HCT116 (cell line): Measurements from ENCODE around the gene NDUFS7. TPM values are rescaled to one million over a fixed set of nuclear protein-coding genes. Genes with fewer than 3 reads are reported as not detected.

Source experiments
- ATAC-seq: fragments of 200-7000 bp; cut with Tn5 transposase; 2 replicates; pipeline ENCODE4 v1.9.1; 2020; ENCODE audit warnings: mild to moderate bottlenecking, moderate library complexity
- BruUV-seq: library from RNA; stranded (reverse); fragments of 400-500 nt; replicated peaks from 2 replicates; lab custom pipeline; 2021; lab: Mats Ljungman, UMichigan
- CTCF ChIA-PET: fragments of 300-600 bp; sonication (Branson Sonifier 250); formaldehyde crosslinking; loops from one replicate; lab custom pipeline; 2021; ENCODE audit warnings: antibody characterized with exemption; lab: Charles Lee
- POLR2A ChIA-PET: fragments of 300-600, 350-600 bp; sonication (Branson Sonifier 250); formaldehyde crosslinking; loops from one replicate; lab custom pipeline; 2021; ENCODE audit warnings: antibody characterized with exemption; lab: Charles Lee
- RAD21 ChIA-PET, 2 experiments: fragments of 300-600 bp; sonication (Branson Sonifier 250); formaldehyde crosslinking; loops; one replicate each; lab custom pipeline; 2023; ENCODE audit warnings: low total read pairs in 2 of 2; ENCODE audit not compliant: uncharacterized antibody in 2 of 2, unreplicated experiment in 2 of 2, low non-redundant PET in 1 of 2; lab: Charles Lee
- DNase-seq: peaks from one replicate; pipeline ENCODE4 v3.0.0-alpha.2; 2010; ENCODE audit warnings: low read depth, low spot score
- H2AFZ ChIP-seq: fragments of 200-600 bp; shearing (Covaris generic), sonication (generic); 2 replicates; pipeline ENCODE4 v1.6.1; 2017; ENCODE audit warnings: low read depth, mixed run types, mixed read lengths, antibody characterized with exemption, low read length; ENCODE audit not compliant: poor library complexity, severe bottlenecking
- H3K27ac ChIP-seq: 2 replicates; pipeline ENCODE4 v1.5.1; 2012; ENCODE audit warnings: low read depth, low read length
- H3K27me3 ChIP-seq: fragments of 200-600 bp; sonication (generic); 2 replicates; pipeline ENCODE4 v1.6.1; 2016; ENCODE audit warnings: mixed run types, low read length, mixed read lengths; ENCODE audit not compliant: insufficient read depth
- H3K36me3 ChIP-seq, 2 experiments: fragments of 200-500 bp in 1 of 2; fragments of 200-600 bp in 1 of 2; sonication (Bioruptor generic) in 1 of 2; sonication (generic) in 1 of 2; 2 replicates each; pipeline versions ENCODE4 v1.5.1 to v1.6.1; 2014 to 2016; ENCODE audit warnings: low read length in 2 of 2, inconsistent platforms in 1 of 2, mixed read lengths in 1 of 2, mixed run types in 1 of 2; ENCODE audit not compliant: insufficient read depth in 2 of 2, control insufficient read depth in 1 of 2
- H3K4me1 ChIP-seq, 2 experiments: fragments of 200-600 bp in 1 of 2; sonication (generic) in 1 of 2; 2 replicates each; pipeline versions ENCODE4 v1.5.1 to v1.6.1; 2012 to 2017; ENCODE audit warnings: low read length in 2 of 2, inconsistent platforms in 1 of 2, mild to moderate bottlenecking in 1 of 2, mixed read lengths in 1 of 2, mixed run types in 1 of 2, moderate library complexity in 1 of 2; ENCODE audit not compliant: insufficient read depth in 2 of 2, control insufficient read depth in 1 of 2
- H3K4me2 ChIP-seq: fragments of 200-600 bp; sonication (generic); 2 replicates; pipeline ENCODE4 v1.6.1; 2017; ENCODE audit warnings: mixed run types, low read length, mixed read lengths
- H3K4me3 ChIP-seq, 2 experiments: fragments of 200-600 bp in 1 of 2; sonication (generic) in 1 of 2; replicated peaks in 1 of 2; 2 replicates each; pipeline ENCODE4 v1.5.1; 2011 to 2016; ENCODE audit warnings: low read length in 2 of 2, control low read depth in 1 of 2, low read depth in 1 of 2, mild to moderate bottlenecking in 1 of 2, mixed read lengths in 1 of 2, mixed run types in 1 of 2
- H3K79me2 ChIP-seq: fragments of 200-600 bp; sonication (generic); 2 replicates; pipeline ENCODE4 v1.6.1; 2017; ENCODE audit warnings: mild to moderate bottlenecking, mixed run types, low read length, moderate library complexity, mixed read lengths; ENCODE audit not compliant: insufficient read depth
- H3K9ac ChIP-seq: fragments of 200-600 bp; sonication (generic); 2 replicates; pipeline ENCODE4 v1.6.1; 2016; ENCODE audit warnings: low read length, mixed read lengths
- H3K9me2 ChIP-seq: fragments of 200-600 bp; sonication (generic), shearing (Covaris generic); 2 replicates; pipeline ENCODE4 v1.6.1; 2017; ENCODE audit warnings: mixed run types, mild to moderate bottlenecking, moderate library complexity; ENCODE audit not compliant: insufficient read depth
- H3K9me3 ChIP-seq, 2 experiments: fragments of 200-500 bp in 1 of 2; fragments of 200-600 bp in 1 of 2; sonication (Bioruptor generic) in 1 of 2; sonication (generic) in 1 of 2; 2 replicates each; pipeline ENCODE4 v1.6.1; 2014 to 2017; ENCODE audit warnings: low read length in 2 of 2, mixed read lengths in 2 of 2, inconsistent platforms in 1 of 2, low read depth in 1 of 2, mild to moderate bottlenecking in 1 of 2, mixed run types in 1 of 2, moderate library complexity in 1 of 2; ENCODE audit not compliant: control insufficient read depth in 1 of 2, insufficient read depth in 1 of 2
- H4K20me1 ChIP-seq: fragments of 200-600 bp; sonication (generic), shearing (Covaris generic); 2 replicates; pipeline ENCODE4 v1.6.1; 2017; ENCODE audit warnings: mixed run types, mild to moderate bottlenecking, moderate library complexity; ENCODE audit not compliant: insufficient read depth
- CBX3 ChIP-seq: IDR thresholded peaks from 2 replicates; pipeline ENCODE4 v1.6.1; 2012; ENCODE audit warnings: low read depth
- CEBPB ChIP-seq: IDR thresholded peaks from 2 replicates; pipeline ENCODE4 v1.6.1; 2012; ENCODE audit warnings: low read depth
- EGR1 ChIP-seq: IDR thresholded peaks from 2 replicates; pipeline ENCODE4 v1.6.1; 2012; ENCODE audit warnings: low read depth
- ELF1 ChIP-seq: IDR thresholded peaks from 2 replicates; pipeline ENCODE4 v1.6.1; 2012; ENCODE audit warnings: low read depth, borderline replicate concordance
- EZH2 ChIP-seq: fragments of 200-600 bp; sonication (generic); IDR thresholded peaks from 2 replicates; pipeline ENCODE4 v1.6.1; 2017; ENCODE audit warnings: antibody characterized with exemption, mixed run types
- EZH2phosphoT487 ChIP-seq: fragments of 200-600 bp; IDR thresholded peaks from 2 replicates; pipeline ENCODE4 v1.6.1; 2018; ENCODE audit warnings: antibody characterized with exemption, borderline replicate concordance
- FOSL1 ChIP-seq: IDR thresholded peaks from 2 replicates; pipeline ENCODE4 v1.6.1; 2012; ENCODE audit warnings: low read depth
- JUND ChIP-seq: IDR thresholded peaks from 2 replicates; pipeline ENCODE4 v1.6.1; 2012
- POLR2A ChIP-seq: IDR thresholded peaks from 2 replicates; pipeline ENCODE4 v1.7.0; 2011; ENCODE audit warnings: borderline replicate concordance; ENCODE audit not compliant: insufficient read depth, insufficient read length; ENCODE audit errors: extremely low read depth
- RAD21 ChIP-seq: IDR thresholded peaks from 2 replicates; pipeline ENCODE4 v1.6.1; 2012; ENCODE audit warnings: low read depth, mild to moderate bottlenecking
- SIN3A ChIP-seq: IDR thresholded peaks from 2 replicates; pipeline ENCODE4 v1.6.1; 2012; ENCODE audit warnings: low read depth
- SP1 ChIP-seq: IDR thresholded peaks from 2 replicates; pipeline ENCODE4 v1.6.1; 2012; ENCODE audit warnings: low read depth
- SRF ChIP-seq: IDR thresholded peaks from 2 replicates; pipeline ENCODE4 v1.6.1; 2012; ENCODE audit warnings: low read depth
- TCF7L2 ChIP-seq: IDR thresholded peaks from 2 replicates; pipeline ENCODE4 v1.7.0; 2011; ENCODE audit warnings: borderline replicate concordance, inconsistent platforms; ENCODE audit not compliant: insufficient read depth, insufficient read length; ENCODE audit errors: extremely low read depth
- ZFX ChIP-seq: fragments of 450-650 bp; IDR thresholded peaks from 2 replicates; pipeline ENCODE4 v1.6.1; 2017
- ZNF274 ChIP-seq: fragments of 200-500 bp; sonication (Bioruptor generic); IDR thresholded peaks from 2 replicates; pipeline ENCODE4 v1.6.1; 2014; ENCODE audit warnings: mild to moderate bottlenecking, low read depth, low read length, inconsistent platforms
- intact Hi-C: fragments of 100-400 bp; cut with micrococcal nuclease; formaldehyde crosslinking; loops from 2 replicates; pipeline ENCODE4 v1.10.0; 2022
- total RNA-seq: library from RNA; stranded (reverse); gene quantifications from one replicate; pipeline ENCODE4 v1.2.1, GENCODE V29; 2021; ENCODE audit not compliant: unreplicated experiment
- TF ChIP-seq, protein P1 (sequence below), 3 experiments: fragments of 200-600 bp in 1 of 3; sonication (generic) in 1 of 3; IDR thresholded peaks in 2 of 3; conservative IDR thresholded peaks in 1 of 3; 2 replicates each; pipeline ENCODE4 v1.5.1; 2012 to 2017; ENCODE audit warnings: low read depth in 2 of 3, low read length in 2 of 3, antibody characterized with exemption in 1 of 3, borderline replicate concordance in 1 of 3, control low read depth in 1 of 3, mild to moderate bottlenecking in 1 of 3, mixed read lengths in 1 of 3, mixed run types in 1 of 3, moderate library complexity in 1 of 3; ENCODE audit not compliant: insufficient read depth in 1 of 3
- TF ChIP-seq, protein P2 (sequence below): IDR thresholded peaks from 2 replicates; pipeline ENCODE4 v1.6.1; 2012; ENCODE audit warnings: low read depth
- TF ChIP-seq, protein P3 (sequence below): IDR thresholded peaks from 2 replicates; pipeline ENCODE4 v1.6.1; 2012

The NDUFS7 gene
- total RNA-seq, 1 experiment from 2014 or later, result 114 TPM

- no peaks in the 10 kb centered on the region for H3K27me3 ChIP-seq
- intact Hi-C loops, result no loop called here
- DNase-seq, result no peak
- TF ChIP-seq, protein P1, sequence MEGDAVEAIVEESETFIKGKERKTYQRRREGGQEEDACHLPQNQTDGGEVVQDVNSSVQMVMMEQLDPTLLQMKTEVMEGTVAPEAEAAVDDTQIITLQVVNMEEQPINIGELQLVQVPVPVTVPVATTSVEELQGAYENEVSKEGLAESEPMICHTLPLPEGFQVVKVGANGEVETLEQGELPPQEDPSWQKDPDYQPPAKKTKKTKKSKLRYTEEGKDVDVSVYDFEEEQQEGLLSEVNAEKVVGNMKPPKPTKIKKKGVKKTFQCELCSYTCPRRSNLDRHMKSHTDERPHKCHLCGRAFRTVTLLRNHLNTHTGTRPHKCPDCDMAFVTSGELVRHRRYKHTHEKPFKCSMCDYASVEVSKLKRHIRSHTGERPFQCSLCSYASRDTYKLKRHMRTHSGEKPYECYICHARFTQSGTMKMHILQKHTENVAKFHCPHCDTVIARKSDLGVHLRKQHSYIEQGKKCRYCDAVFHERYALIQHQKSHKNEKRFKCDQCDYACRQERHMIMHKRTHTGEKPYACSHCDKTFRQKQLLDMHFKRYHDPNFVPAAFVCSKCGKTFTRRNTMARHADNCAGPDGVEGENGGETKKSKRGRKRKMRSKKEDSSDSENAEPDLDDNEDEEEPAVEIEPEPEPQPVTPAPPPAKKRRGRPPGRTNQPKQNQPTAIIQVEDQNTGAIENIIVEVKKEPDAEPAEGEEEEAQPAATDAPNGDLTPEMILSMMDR (IDR thresholded peaks at IDR 0.05 in 2 of 3, conservative IDR thresholded peaks at IDR 0.05 in 1 of 3; ENCODE audit: borderline replicate concordance in 1 of 3, insufficient read depth in 1 of 3, low read depth in 2 of 3, low read length in 2 of 3), result no peak
- TF ChIP-seq TCF7L2, result no peak
- TF ChIP-seq, protein P2, sequence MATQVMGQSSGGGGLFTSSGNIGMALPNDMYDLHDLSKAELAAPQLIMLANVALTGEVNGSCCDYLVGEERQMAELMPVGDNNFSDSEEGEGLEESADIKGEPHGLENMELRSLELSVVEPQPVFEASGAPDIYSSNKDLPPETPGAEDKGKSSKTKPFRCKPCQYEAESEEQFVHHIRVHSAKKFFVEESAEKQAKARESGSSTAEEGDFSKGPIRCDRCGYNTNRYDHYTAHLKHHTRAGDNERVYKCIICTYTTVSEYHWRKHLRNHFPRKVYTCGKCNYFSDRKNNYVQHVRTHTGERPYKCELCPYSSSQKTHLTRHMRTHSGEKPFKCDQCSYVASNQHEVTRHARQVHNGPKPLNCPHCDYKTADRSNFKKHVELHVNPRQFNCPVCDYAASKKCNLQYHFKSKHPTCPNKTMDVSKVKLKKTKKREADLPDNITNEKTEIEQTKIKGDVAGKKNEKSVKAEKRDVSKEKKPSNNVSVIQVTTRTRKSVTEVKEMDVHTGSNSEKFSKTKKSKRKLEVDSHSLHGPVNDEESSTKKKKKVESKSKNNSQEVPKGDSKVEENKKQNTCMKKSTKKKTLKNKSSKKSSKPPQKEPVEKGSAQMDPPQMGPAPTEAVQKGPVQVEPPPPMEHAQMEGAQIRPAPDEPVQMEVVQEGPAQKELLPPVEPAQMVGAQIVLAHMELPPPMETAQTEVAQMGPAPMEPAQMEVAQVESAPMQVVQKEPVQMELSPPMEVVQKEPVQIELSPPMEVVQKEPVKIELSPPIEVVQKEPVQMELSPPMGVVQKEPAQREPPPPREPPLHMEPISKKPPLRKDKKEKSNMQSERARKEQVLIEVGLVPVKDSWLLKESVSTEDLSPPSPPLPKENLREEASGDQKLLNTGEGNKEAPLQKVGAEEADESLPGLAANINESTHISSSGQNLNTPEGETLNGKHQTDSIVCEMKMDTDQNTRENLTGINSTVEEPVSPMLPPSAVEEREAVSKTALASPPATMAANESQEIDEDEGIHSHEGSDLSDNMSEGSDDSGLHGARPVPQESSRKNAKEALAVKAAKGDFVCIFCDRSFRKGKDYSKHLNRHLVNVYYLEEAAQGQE, result no peak
- TF ChIP-seq EZH2, result no peak
- no peak for TF ChIP-seq RAD21
- no peak for TF ChIP-seq SRF
- no peak for TF ChIP-seq ZNF274
- TF ChIP-seq SIN3A, result no peak
- TF ChIP-seq SP1, result no peak
- TF ChIP-seq ZFX, result no peak
- no peak for TF ChIP-seq CEBPB
- no peak for TF ChIP-seq ELF1
- TF ChIP-seq EZH2phosphoT487, result no peak
- TF ChIP-seq, protein P3, sequence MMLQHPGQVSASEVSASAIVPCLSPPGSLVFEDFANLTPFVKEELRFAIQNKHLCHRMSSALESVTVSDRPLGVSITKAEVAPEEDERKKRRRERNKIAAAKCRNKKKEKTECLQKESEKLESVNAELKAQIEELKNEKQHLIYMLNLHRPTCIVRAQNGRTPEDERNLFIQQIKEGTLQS, result no peak
- TF ChIP-seq JUND, result no peak
- no peak for TF ChIP-seq POLR2A
- no peak for TF ChIP-seq CBX3
- no peak for TF ChIP-seq EGR1
- no peak for TF ChIP-seq FOSL1
- H2AFZ ChIP-seq, result no peak overlapping the region
- peaks cover 42 to 65% of the 10 kb centered on the region in 2 experiments; a peak in 3 of 4 replicates for H3K36me3 ChIP-seq
- H3K27ac ChIP-seq, result no peak overlapping the region; the same call in 1 of the 2 replicates
- H4K20me1 ChIP-seq, result no peaks in the 10 kb centered on the region
- no peaks in the 10 kb centered on the region for H3K4me1 ChIP-seq
- H3K4me2 ChIP-seq, result no peak overlapping the region
- H3K4me3 ChIP-seq, result no peak overlapping the region
- no peaks in the 10 kb centered on the region for H3K9me3 ChIP-seq
- ChIA-PET RAD21 (no interaction called here), CTCF (no interaction called here), POLR2A (no interaction called here)
- H3K9me2 ChIP-seq, result no peaks in the 10 kb centered on the region
- peaks cover 76% of the 10 kb centered on the region for H3K79me2 ChIP-seq
- no TSS peak for BruUV-seq
- H3K9ac ChIP-seq, result no peak overlapping the region
- ATAC-seq, result no peak
These were observed 45.2 kb downstream of the NDUFS7 start for GRCh38 chr19:1428738-1429391.
